ENCODE measurements around the gene UBAP1. TPM values are rescaled to one million over a fixed set of nuclear protein-coding genes. Genes with fewer than 3 reads are reported as not detected.

The UBAP1 gene
- total RNA-seq, 1 donor from 2014 or later, result 51.9 TPM

DNA sequence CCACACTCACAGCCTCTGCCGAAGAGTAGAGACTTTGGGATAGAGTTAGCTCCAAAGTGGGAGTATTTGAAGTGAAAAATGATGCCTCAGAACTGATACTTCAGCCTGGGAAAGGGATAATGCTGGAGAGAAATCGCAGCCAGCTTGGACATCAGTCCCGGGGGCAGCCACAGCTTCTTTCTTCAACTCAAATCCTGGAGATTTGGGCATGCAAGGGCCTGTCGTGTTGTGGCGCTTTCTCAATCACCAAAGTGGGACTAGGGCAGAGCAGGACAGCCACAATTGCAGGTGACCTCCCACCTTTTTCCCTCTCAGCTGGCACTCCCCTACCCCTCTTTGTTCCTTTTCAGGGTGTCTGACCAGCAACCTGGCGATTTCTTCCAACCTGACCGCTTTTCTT lies 70.4 kb downstream of the UBAP1 start:
- ATAC-seq (no peak), DNase-seq (no peak)
- TF ChIP-seq, protein P1, sequence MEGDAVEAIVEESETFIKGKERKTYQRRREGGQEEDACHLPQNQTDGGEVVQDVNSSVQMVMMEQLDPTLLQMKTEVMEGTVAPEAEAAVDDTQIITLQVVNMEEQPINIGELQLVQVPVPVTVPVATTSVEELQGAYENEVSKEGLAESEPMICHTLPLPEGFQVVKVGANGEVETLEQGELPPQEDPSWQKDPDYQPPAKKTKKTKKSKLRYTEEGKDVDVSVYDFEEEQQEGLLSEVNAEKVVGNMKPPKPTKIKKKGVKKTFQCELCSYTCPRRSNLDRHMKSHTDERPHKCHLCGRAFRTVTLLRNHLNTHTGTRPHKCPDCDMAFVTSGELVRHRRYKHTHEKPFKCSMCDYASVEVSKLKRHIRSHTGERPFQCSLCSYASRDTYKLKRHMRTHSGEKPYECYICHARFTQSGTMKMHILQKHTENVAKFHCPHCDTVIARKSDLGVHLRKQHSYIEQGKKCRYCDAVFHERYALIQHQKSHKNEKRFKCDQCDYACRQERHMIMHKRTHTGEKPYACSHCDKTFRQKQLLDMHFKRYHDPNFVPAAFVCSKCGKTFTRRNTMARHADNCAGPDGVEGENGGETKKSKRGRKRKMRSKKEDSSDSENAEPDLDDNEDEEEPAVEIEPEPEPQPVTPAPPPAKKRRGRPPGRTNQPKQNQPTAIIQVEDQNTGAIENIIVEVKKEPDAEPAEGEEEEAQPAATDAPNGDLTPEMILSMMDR (IDR thresholded peaks at IDR 0.05), result no peak
- intact Hi-C loops (cut with DNase I), result no loop called here
- H3K36me3 ChIP-seq, result peaks cover 56% of the 10 kb centered on the region
- H3K9me3 ChIP-seq, result no peaks in the 10 kb centered on the region
- no peaks in the 10 kb centered on the region for H3K27me3 ChIP-seq
- no peak overlapping the region for H3K4me3 ChIP-seq
- H3K27ac ChIP-seq, result no peak overlapping the region
- no peaks in the 10 kb centered on the region for H3K4me1 ChIP-seq

DNA sequence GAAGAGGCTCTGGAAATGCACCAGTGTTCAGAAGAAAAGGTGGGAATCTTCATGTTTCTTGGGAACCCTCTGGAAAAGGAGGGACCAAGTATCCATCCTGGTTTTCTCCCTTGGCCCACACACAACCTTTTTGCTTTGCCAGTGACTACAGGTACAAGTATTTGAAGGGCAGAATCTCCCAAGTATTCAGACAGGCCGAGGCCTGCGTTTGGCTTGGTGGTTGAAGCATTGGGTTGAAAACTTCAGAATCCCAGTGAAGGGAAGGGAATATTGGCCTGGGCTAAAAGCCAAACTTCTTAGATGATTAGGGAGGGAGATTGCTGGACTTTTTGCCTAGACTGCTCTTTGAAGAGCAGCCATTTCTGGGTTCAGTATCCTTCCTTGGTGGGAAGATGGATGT lies 71.9 kb downstream of the UBAP1 start:
- TF ChIP-seq, protein P1 (IDR thresholded peaks at IDR 0.05), result no peak
- ATAC-seq, result no peak
- H3K4me3 ChIP-seq, result no peak overlapping the region
- H3K36me3 ChIP-seq, result peaks cover 56% of the 10 kb centered on the region
- no peaks in the 10 kb centered on the region for H3K9me3 ChIP-seq
- H3K27me3 ChIP-seq, result no peaks in the 10 kb centered on the region
- no peaks in the 10 kb centered on the region for H3K4me1 ChIP-seq
- intact Hi-C loops (cut with DNase I), result no loop called here
- no peak overlapping the region for H3K27ac ChIP-seq
- DNase-seq, result no peak

DNA sequence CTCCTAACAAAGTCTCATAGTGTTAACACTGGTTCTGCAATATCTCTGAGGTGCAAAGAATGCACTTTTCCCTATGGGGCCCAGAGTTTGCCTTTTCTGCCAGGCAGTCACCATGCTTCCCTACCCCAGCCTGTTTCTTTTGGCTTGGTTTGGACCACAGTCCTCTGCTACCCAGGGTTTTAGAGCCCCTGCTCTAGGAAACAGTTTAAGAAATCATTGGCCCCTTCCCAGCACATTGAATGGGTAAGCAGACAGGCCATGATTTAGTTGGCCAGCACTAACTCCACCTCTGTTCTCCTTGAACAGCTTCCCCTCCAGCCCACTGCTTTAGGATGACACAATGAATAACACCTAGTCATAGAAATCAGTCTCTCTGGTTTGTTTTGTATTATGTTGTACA lies 73.2 kb downstream of the UBAP1 start:
- ATAC-seq, result no peak
- Histone ChIP-seq H3K27ac (no peak overlapping the region), H3K4me1 (no peaks in the 10 kb centered on the region), H3K4me3 (no peak overlapping the region), H3K9me3 (no peaks in the 10 kb centered on the region), H3K27me3 (no peaks in the 10 kb centered on the region), H3K36me3 (peaks cover 56% of the 10 kb centered on the region)
- TF ChIP-seq, protein P1 (IDR thresholded peaks at IDR 0.05), result no peak
- intact Hi-C loops (cut with DNase I), result no loop called here
- no peak for DNase-seq

DNA sequence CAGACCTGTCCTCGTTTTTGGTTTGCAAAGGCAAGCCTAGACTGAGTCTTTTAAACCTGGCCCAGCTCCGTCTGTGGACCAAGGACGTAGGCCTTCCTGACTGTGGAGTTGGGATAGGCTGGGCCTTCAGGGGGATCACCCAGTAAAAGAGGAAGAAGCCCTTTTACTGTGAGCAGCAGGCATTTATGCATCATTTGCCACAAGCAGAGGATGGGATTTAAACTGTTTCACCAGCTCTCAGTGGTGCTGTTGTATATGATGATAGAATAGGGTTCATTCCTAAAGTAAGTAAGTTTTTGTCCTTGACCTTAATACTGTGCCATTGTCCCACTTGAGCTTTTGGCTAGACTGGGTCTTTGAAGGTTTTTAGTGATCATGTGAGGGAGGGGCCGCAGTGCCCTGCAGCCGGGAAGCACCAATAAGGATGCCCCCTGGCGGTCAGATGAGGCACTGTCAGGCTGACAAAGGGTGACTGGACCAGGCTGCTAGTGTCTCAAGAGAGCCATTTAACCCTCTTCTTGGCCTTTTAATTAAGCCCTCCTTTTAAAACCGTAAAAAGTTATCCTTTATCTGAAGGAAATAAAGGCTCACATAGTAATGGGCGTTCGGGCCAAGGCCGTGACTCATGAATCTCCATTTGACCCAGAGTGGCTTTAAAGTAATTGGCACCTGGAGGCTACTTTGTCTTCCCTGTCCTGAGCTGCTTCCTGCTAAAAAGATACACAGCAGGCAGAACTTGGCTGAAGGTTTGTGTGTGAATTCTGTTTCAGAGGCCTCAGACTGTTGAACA lies 74.0 kb downstream of the UBAP1 start:
- no peak overlapping the region for H3K4me3 ChIP-seq
- peak; percentile 65 for ATAC-seq

DNA sequence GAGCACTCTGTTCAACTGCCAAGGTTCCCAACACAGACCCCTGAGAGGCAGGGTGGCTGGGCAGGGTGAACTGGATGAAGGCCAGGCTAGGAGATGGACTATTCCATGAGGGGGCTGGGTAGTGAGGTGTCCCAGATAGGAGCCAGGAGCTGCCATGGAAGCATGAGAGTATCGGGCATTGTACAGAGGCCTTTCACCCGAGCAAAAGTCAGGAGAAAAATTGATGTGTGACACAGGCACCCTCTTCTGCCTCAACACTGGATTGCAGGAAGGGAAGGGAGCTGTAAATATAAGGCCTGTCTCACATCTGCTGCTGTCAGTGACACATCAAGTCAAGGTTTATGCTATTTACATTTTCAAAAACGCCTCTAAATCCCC lies 74.6 kb downstream of the UBAP1 start:
- peaks cover 42% of the 10 kb centered on the region for H3K36me3 ChIP-seq
- H3K27ac ChIP-seq, result no peak overlapping the region
- H3K9me3 ChIP-seq, result no peaks in the 10 kb centered on the region
- no peak for DNase-seq
- intact Hi-C loops (cut with DNase I), result no loop called here
- TF ChIP-seq, protein P1 (IDR thresholded peaks at IDR 0.05), result no peak
- peak; percentile 5 for ATAC-seq
- no peaks in the 10 kb centered on the region for H3K4me1 ChIP-seq
- H3K4me3 ChIP-seq, result no peak overlapping the region
- no peaks in the 10 kb centered on the region for H3K27me3 ChIP-seq

More for the DNA sequence above, 74.0 kb downstream of the UBAP1 start:
- H3K36me3 ChIP-seq, result peaks cover 47% of the 10 kb centered on the region
- H3K27ac ChIP-seq, result no peak overlapping the region
- intact Hi-C loops (cut with DNase I), result no loop called here
- H3K9me3 ChIP-seq, result no peaks in the 10 kb centered on the region
- DNase-seq, result peak; percentile 72
- H3K27me3 ChIP-seq, result no peaks in the 10 kb centered on the region
- H3K4me1 ChIP-seq, result no peaks in the 10 kb centered on the region
- TF ChIP-seq, protein P1 (IDR thresholded peaks at IDR 0.05), result peak; percentile 86

All from upper lobe of right lung (tissue), 1 donor.